GM12878 (cell line): ENCODE measurements around the gene TNRC18. TPM values are rescaled to one million over a fixed set of nuclear protein-coding genes. Genes with fewer than 3 reads are reported as not detected.

Experiments used
- CEBPB ChIP-seq, 2 experiments: fragments of 150-350 bp in 1 of 2; IDR thresholded peaks; 2 replicates each; pipeline ENCODE4 v1.6.1; 2012 to 2014; ENCODE audit warnings: low read depth in 2 of 2, low read length in 2 of 2, borderline replicate concordance in 1 of 2, inconsistent platforms in 1 of 2
- CREB1 ChIP-seq: IDR thresholded peaks from 2 replicates; pipeline ENCODE4 v1.6.1; 2012; ENCODE audit warnings: low read depth, mild to moderate bottlenecking, inconsistent platforms
- CUX1 ChIP-seq: IDR thresholded peaks from 2 replicates; pipeline ENCODE4 v1.6.1; 2012; ENCODE audit warnings: improper control_type of control experiment, low read depth, low read length; ENCODE audit not compliant: insufficient replicate concordance
- EGR1 ChIP-seq, 2 experiments: IDR thresholded peaks; 1 replicate in 1 of 2; 2 replicates in 1 of 2; pipeline ENCODE4 v1.6.1; 2011 to 2012; ENCODE audit warnings: low read depth in 2 of 2, low read length in 2 of 2, borderline replicate concordance in 1 of 2, mild to moderate bottlenecking in 1 of 2, moderate library complexity in 1 of 2
- IKZF2 ChIP-seq, 2 experiments: fragments of 450-650 bp; IDR thresholded peaks; 2 replicates each; pipeline ENCODE4 v1.6.1; 2017; ENCODE audit warnings: mild to moderate bottlenecking in 2 of 2, moderate library complexity in 2 of 2
- KAT2A ChIP-seq: conservative IDR thresholded peaks from 2 replicates; pipeline ENCODE4 v1.6.1; 2011; ENCODE audit warnings: low read depth, low read length; ENCODE audit not compliant: control insufficient read depth
- MTA2 ChIP-seq: fragments of 450-650 bp; IDR thresholded peaks from 2 replicates; pipeline ENCODE4 v1.6.1; 2016; ENCODE audit warnings: low read depth, mild to moderate bottlenecking, moderate library complexity
- PAX5 ChIP-seq: IDR thresholded peaks from 2 replicates; pipeline ENCODE4 v1.6.1; 2011; ENCODE audit warnings: low read depth, low read length, borderline replicate concordance
- SIX5 ChIP-seq: IDR thresholded peaks from 2 replicates; pipeline ENCODE4 v1.6.1; 2011; ENCODE audit warnings: mild to moderate bottlenecking, low read depth, low read length, moderate library complexity; ENCODE audit not compliant: severe bottlenecking
- SKIL ChIP-seq: fragments of 450-650 bp; IDR thresholded peaks from 2 replicates; pipeline ENCODE4 v1.6.1; 2017; ENCODE audit warnings: mild to moderate bottlenecking, low read depth, inconsistent platforms; ENCODE audit not compliant: poor library complexity, severe bottlenecking
- SMC3 ChIP-seq: IDR thresholded peaks from 2 replicates; pipeline ENCODE4 v1.6.1; 2011; ENCODE audit warnings: low read length, improper control_type of control experiment, borderline replicate concordance
- ZNF384 ChIP-seq: IDR thresholded peaks from 2 replicates; pipeline ENCODE4 v1.6.1; 2012; ENCODE audit warnings: low read depth, mild to moderate bottlenecking, low read length, improper control_type of control experiment, borderline replicate concordance
- polyA plus RNA-seq, 11 experiments: library from polyadenylated mRNA; depleted of rRNA in 4 of 11; unstranded in 6 of 11; stranded (reverse) in 5 of 11; fragments of >200 nt; fragmentation: Nextera tagmentation in 4 of 11; fragmentation: Illumina TruSeq in 1 of 11; extraction: Ambion mirVana in 4 of 11; extraction: Trizol in 1 of 11; gene quantifications; 1 replicate in 1 of 11; 2 replicates in 10 of 11; pipeline versions ENCODE4 v1.2.1 to v1.2.3, GENCODE V29; 2011 to 2016; ENCODE audit warnings: inconsistent platforms in 2 of 11, missing spikeins in 2 of 11, low read depth in 1 of 11
- total RNA-seq, 4 experiments: library from RNA; depleted of rRNA in 3 of 4; stranded (reverse); fragments of >200 nt in 3 of 4; fragmentation: Illumina TruSeq in 1 of 4; extraction: Trizol in 1 of 4; gene quantifications; 2 replicates each; pipeline versions ENCODE4 v1.2.1 to v1.2.3, GENCODE V29; 2013 to 2021

Gene TNRC18
- total and polyA plus RNA-seq, 10 of the 15 experiments (the other 5 are each of a cell fraction or from before 2014, with no cell fraction given): 0.02 to 31.7 (median 5.4) TPM

- TF ChIP-seq CUX1 (no peak), SIX5 (no peak), CEBPB (IDR thresholded peaks at IDR 0.05; ENCODE audit: borderline replicate concordance in 1 of 2, low read depth in 2 of 2, low read length in 2 of 2) (no peak), EGR1 (IDR thresholded peaks at IDR 0.05; ENCODE audit: borderline replicate concordance in 1 of 2, low read depth in 2 of 2, low read length in 2 of 2) (no peak), KAT2A (no peak), PAX5 (no peak), SKIL (no peak), ZNF384 (no peak), MTA2 (no peak), IKZF2 (IDR thresholded peaks at IDR 0.05) (peak in 1 of 2 experiments; percentile 65; a peak in 1 of 4 replicates), SMC3 (no peak), CREB1 (no peak)
These were observed 5.7 kb upstream of the TNRC18 start (continued) for GRCh38 chr7:5429253-5429856.
